ENCODE results near the gene LIMA1.
"Not testable (repeated sequence)": the region's sequence is repeated elsewhere in the genome, so short reads cannot be mapped to it uniquely, and the experiment has no call there.

LIMA1 gene

DNA sequence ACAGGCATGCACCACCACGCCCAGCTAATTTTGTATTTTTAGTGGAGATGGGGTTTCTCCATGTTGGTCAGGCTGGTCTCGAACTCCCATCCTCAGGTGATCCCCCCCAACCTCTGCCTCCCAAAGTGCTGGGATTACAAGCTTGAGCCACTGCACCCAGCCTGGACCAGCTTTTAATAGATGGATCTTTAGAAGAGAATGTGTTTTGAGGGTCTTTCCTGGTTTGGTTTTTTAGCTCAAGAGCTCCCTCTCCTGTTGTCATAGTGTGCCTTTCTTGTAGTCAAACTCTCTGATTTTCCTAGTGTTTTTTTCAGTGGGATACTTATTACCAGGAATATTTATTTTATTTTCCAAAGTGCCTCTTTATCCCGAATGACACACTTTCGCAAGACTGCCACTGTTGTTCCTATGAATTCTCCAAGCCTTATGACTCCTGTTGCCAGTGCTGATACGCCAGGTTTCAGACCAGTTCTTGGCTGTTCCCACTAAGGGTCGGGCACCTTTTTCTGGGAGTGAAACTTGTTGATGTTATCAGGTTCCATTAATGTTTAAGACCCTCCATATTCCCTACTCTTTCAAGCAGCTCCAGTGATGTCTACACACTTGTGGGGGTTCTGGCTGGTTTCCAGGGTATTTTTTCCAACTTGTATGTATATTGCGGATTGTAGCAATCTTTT is 31.5 kb upstream of the LIMA1 start:
- H3K27me3 ChIP-seq (replicated peaks; ENCODE audit: control insufficient read depth, insufficient read depth, low read length, poor library complexity, severe bottlenecking), result no peaks in the 10 kb centered on the region
- H3K4me3 ChIP-seq (ENCODE audit: insufficient read depth, low read depth, low read length, poor library complexity, severe bottlenecking), result no peak overlapping the region
- H3K4me1 ChIP-seq (ENCODE audit: control insufficient read depth, insufficient read depth, low read length, poor library complexity, severe bottlenecking), result no peaks in the 10 kb centered on the region
- no peak overlapping the region for H3K27ac ChIP-seq (ENCODE audit: insufficient read depth, low read length, poor library complexity, severe bottlenecking)
- H3K9me3 ChIP-seq (ENCODE audit: control insufficient read depth, low read length), result no peaks in the 10 kb centered on the region
- H3K36me3 ChIP-seq (ENCODE audit: control insufficient read depth, insufficient read depth, low read length), result no peaks in the 10 kb centered on the region
- no peak for DNase-seq

- not testable (repeated sequence) for H3K27me3 ChIP-seq (replicated peaks; ENCODE audit: control insufficient read depth, insufficient read depth, low read length, poor library complexity, severe bottlenecking); H3K36me3 ChIP-seq (ENCODE audit: control insufficient read depth, insufficient read depth, low read length); H3K4me1 ChIP-seq (ENCODE audit: control insufficient read depth, insufficient read depth, low read length, poor library complexity, severe bottlenecking); H3K4me3 ChIP-seq (ENCODE audit: insufficient read depth, low read depth, low read length, poor library complexity, severe bottlenecking); H3K27ac ChIP-seq (ENCODE audit: insufficient read depth, low read length, poor library complexity, severe bottlenecking); DNase-seq; H3K9me3 ChIP-seq (ENCODE audit: control insufficient read depth, low read length)
These were observed 30.7 kb upstream of the LIMA1 start for GRCh38 chr12:50313971-50314370.

- H3K27ac ChIP-seq (ENCODE audit: insufficient read depth, low read length, poor library complexity, severe bottlenecking), result no peak overlapping the region
- H3K9me3 ChIP-seq (ENCODE audit: control insufficient read depth, low read length), result no peaks in the 10 kb centered on the region
- H3K27me3 ChIP-seq (replicated peaks; ENCODE audit: control insufficient read depth, insufficient read depth, low read length, poor library complexity, severe bottlenecking), result no peaks in the 10 kb centered on the region
- H3K4me1 ChIP-seq (ENCODE audit: control insufficient read depth, insufficient read depth, low read length, poor library complexity, severe bottlenecking), result no peaks in the 10 kb centered on the region
- no peaks in the 10 kb centered on the region for H3K36me3 ChIP-seq (ENCODE audit: control insufficient read depth, insufficient read depth, low read length)
- DNase-seq, result no peak
- H3K4me3 ChIP-seq (ENCODE audit: insufficient read depth, low read depth, low read length, poor library complexity, severe bottlenecking), result no peak overlapping the region
These were observed 30.1 kb upstream of the LIMA1 start for GRCh38 chr12:50313256-50313931.

- not testable (repeated sequence) for DNase-seq; H3K36me3 ChIP-seq (ENCODE audit: control insufficient read depth, insufficient read depth, low read length); H3K27ac ChIP-seq (ENCODE audit: insufficient read depth, low read length, poor library complexity, severe bottlenecking)
These were observed 28.7 kb upstream of the LIMA1 start for GRCh38 chr12:50311858-50312609.

DNA sequence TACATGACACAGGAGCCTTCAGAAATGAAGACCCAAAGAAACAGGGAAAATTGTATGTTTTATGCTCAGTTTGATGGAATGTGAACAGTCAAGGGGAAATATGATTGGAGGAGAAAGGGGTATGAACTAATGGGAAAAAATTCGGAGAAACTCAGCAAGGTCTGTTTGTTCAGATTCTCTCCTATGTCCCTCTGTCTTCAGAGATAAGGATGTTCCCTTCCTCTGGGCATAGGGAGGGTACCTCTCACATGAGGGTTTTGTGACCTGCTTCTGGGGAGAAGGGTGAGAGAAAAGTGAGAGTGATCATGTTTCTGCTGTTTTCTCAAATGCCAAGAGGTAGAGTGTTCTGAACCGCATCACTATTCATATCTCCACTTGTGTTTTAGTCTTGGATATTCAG is 26.6 kb upstream of the LIMA1 start:
- no peak for DNase-seq
- H3K4me1 ChIP-seq (ENCODE audit: control insufficient read depth, insufficient read depth, low read length, poor library complexity, severe bottlenecking), result no peaks in the 10 kb centered on the region
- H3K36me3 ChIP-seq (ENCODE audit: control insufficient read depth, insufficient read depth, low read length), result no peaks in the 10 kb centered on the region
- H3K27me3 ChIP-seq (replicated peaks; ENCODE audit: control insufficient read depth, insufficient read depth, low read length, poor library complexity, severe bottlenecking), result no peaks in the 10 kb centered on the region
- no peak overlapping the region for H3K27ac ChIP-seq (ENCODE audit: insufficient read depth, low read length, poor library complexity, severe bottlenecking)
- H3K9me3 ChIP-seq (ENCODE audit: control insufficient read depth, low read length), result no peaks in the 10 kb centered on the region
- H3K4me3 ChIP-seq (ENCODE audit: insufficient read depth, low read depth, low read length, poor library complexity, severe bottlenecking), result no peak overlapping the region

More at GRCh38 chr12:50311858-50312609, 28.7 kb upstream of the LIMA1 start:
- H3K27me3 ChIP-seq (replicated peaks; ENCODE audit: control insufficient read depth, insufficient read depth, low read length, poor library complexity, severe bottlenecking); H3K4me3 ChIP-seq (ENCODE audit: insufficient read depth, low read depth, low read length, poor library complexity, severe bottlenecking); H3K4me1 ChIP-seq (ENCODE audit: control insufficient read depth, insufficient read depth, low read length, poor library complexity, severe bottlenecking); H3K9me3 ChIP-seq (ENCODE audit: control insufficient read depth, low read length): not testable (repeated sequence)

GRCh38 chr12:50302686-50303085 is 19.4 kb upstream of the LIMA1 start:
- no peak overlapping the region for H3K4me3 ChIP-seq (ENCODE audit: insufficient read depth, low read depth, low read length, poor library complexity, severe bottlenecking)
- H3K27ac ChIP-seq (ENCODE audit: insufficient read depth, low read length, poor library complexity, severe bottlenecking), result no peak overlapping the region
- H3K27me3 ChIP-seq (replicated peaks; ENCODE audit: control insufficient read depth, insufficient read depth, low read length, poor library complexity, severe bottlenecking), result no peaks in the 10 kb centered on the region
- no peaks in the 10 kb centered on the region for H3K9me3 ChIP-seq (ENCODE audit: control insufficient read depth, low read length)
- DNase-seq, result no peak
- no peaks in the 10 kb centered on the region for H3K4me1 ChIP-seq (ENCODE audit: control insufficient read depth, insufficient read depth, low read length, poor library complexity, severe bottlenecking)
- H3K36me3 ChIP-seq (ENCODE audit: control insufficient read depth, insufficient read depth, low read length), result no peaks in the 10 kb centered on the region

GRCh38 chr12:50297996-50298395 is 14.7 kb upstream of the LIMA1 start:
- H3K27ac ChIP-seq (ENCODE audit: insufficient read depth, low read length, poor library complexity, severe bottlenecking), result no peak overlapping the region
- no peak for DNase-seq
- H3K9me3 ChIP-seq (ENCODE audit: control insufficient read depth, low read length), result no peaks in the 10 kb centered on the region
- no peaks in the 10 kb centered on the region for H3K27me3 ChIP-seq (replicated peaks; ENCODE audit: control insufficient read depth, insufficient read depth, low read length, poor library complexity, severe bottlenecking)
- no peak overlapping the region for H3K4me3 ChIP-seq (ENCODE audit: insufficient read depth, low read depth, low read length, poor library complexity, severe bottlenecking)
- H3K36me3 ChIP-seq (ENCODE audit: control insufficient read depth, insufficient read depth, low read length), result no peaks in the 10 kb centered on the region
- H3K4me1 ChIP-seq (ENCODE audit: control insufficient read depth, insufficient read depth, low read length, poor library complexity, severe bottlenecking), result no peaks in the 10 kb centered on the region

- Histone ChIP-seq H3K4me3 (ENCODE audit: insufficient read depth, low read depth, low read length, poor library complexity, severe bottlenecking) (no peak overlapping the region), H3K9me3 (ENCODE audit: control insufficient read depth, low read length) (no peaks in the 10 kb centered on the region), H3K27me3 (replicated peaks; ENCODE audit: control insufficient read depth, insufficient read depth, low read length, poor library complexity, severe bottlenecking) (no peaks in the 10 kb centered on the region), H3K36me3 (ENCODE audit: control insufficient read depth, insufficient read depth, low read length) (no peaks in the 10 kb centered on the region), H3K27ac (ENCODE audit: insufficient read depth, low read length, poor library complexity, severe bottlenecking) (no peak overlapping the region), H3K4me1 (ENCODE audit: control insufficient read depth, insufficient read depth, low read length, poor library complexity, severe bottlenecking) (no peaks in the 10 kb centered on the region)
- no peak for DNase-seq
These were observed 13.7 kb upstream of the LIMA1 start for GRCh38 chr12:50297027-50297426.

DNA sequence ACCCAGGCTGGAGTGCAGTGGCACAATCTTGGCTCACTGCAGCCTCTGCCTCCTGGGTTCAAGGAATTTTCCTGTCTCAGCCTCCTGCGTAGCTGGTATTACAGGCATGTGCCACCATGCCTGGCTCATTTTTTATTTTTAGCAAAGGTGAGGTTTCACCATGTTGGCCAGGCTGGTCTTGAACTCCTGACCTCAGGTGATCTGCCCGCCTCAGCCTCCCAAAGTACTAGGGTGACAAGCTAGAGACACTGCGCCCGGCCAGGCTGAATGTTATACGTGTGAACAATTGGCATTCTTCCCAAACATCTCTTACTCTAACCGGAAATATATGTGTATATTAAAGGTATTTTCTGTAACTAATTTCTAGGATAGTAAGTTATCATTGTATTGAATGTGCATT is 13.2 kb upstream of the LIMA1 start:
- no peak for DNase-seq
- Histone ChIP-seq H3K36me3 (ENCODE audit: control insufficient read depth, insufficient read depth, low read length) (no peaks in the 10 kb centered on the region), H3K9me3 (ENCODE audit: control insufficient read depth, low read length) (no peaks in the 10 kb centered on the region), H3K4me3 (ENCODE audit: insufficient read depth, low read depth, low read length, poor library complexity, severe bottlenecking) (no peak overlapping the region), H3K27ac (ENCODE audit: insufficient read depth, low read length, poor library complexity, severe bottlenecking) (no peak overlapping the region), H3K4me1 (ENCODE audit: control insufficient read depth, insufficient read depth, low read length, poor library complexity, severe bottlenecking) (no peaks in the 10 kb centered on the region), H3K27me3 (replicated peaks; ENCODE audit: control insufficient read depth, insufficient read depth, low read length, poor library complexity, severe bottlenecking) (no peaks in the 10 kb centered on the region)

- H3K9me3 ChIP-seq (ENCODE audit: control insufficient read depth, low read length), result no peaks in the 10 kb centered on the region
- no peak overlapping the region for H3K27ac ChIP-seq (ENCODE audit: insufficient read depth, low read length, poor library complexity, severe bottlenecking)
- no peak for DNase-seq
These were observed 8.1 kb upstream of the LIMA1 start for GRCh38 chr12:50291377-50291776.

More at GRCh38 chr12:50291377-50291776, 8.1 kb upstream of the LIMA1 start:
- Histone ChIP-seq H3K4me3 (ENCODE audit: insufficient read depth, low read depth, low read length, poor library complexity, severe bottlenecking) (no peak overlapping the region), H3K4me1 (ENCODE audit: control insufficient read depth, insufficient read depth, low read length, poor library complexity, severe bottlenecking) (no peaks in the 10 kb centered on the region), H3K36me3 (ENCODE audit: control insufficient read depth, insufficient read depth, low read length) (no peaks in the 10 kb centered on the region), H3K27me3 (replicated peaks; ENCODE audit: control insufficient read depth, insufficient read depth, low read length, poor library complexity, severe bottlenecking) (no peaks in the 10 kb centered on the region)
